Panc1 (cell line): Measurements from ENCODE around the gene CCHCR1. TPM values are rescaled to one million over a fixed set of nuclear protein-coding genes. Genes with fewer than 3 reads are reported as not detected.

Experiments used
- ATAC-seq: fragments of 200-7000 bp; cut with Tn5 transposase; 2 replicates; pipeline ENCODE4 v1.9.1; 2020; ENCODE audit warnings: mild to moderate bottlenecking, moderate library complexity
- BruUV-seq: library from RNA; stranded (reverse); fragments of 400-500 nt; replicated peaks from 2 replicates; lab custom pipeline; 2021; lab: Mats Ljungman, UMichigan
- CTCF ChIA-PET: fragments of 300-600 bp; sonication (Branson Sonifier 250); formaldehyde crosslinking; loops from one replicate; lab custom pipeline; 2022; ENCODE audit warnings: antibody characterized with exemption; lab: Charles Lee
- POLR2A ChIA-PET: fragments of 300-600 bp; sonication (Branson Sonifier 250); formaldehyde crosslinking; loops from one replicate; lab custom pipeline; 2022; ENCODE audit warnings: antibody characterized with exemption; lab: Charles Lee
- DNase-seq: peaks from one replicate; pipeline ENCODE4 v3.0.0-alpha.2; 2010; ENCODE audit warnings: low read depth, low spot score
- H3K27ac ChIP-seq: 2 replicates; pipeline ENCODE4 v1.5.1; 2011; ENCODE audit warnings: mild to moderate bottlenecking, low read length, inconsistent platforms
- H3K27me3 ChIP-seq: fragments of 200-500 bp; sonication (Bioruptor generic); 2 replicates; pipeline ENCODE4 v1.6.0; 2014; ENCODE audit warnings: low read length, inconsistent platforms; ENCODE audit not compliant: control insufficient read depth, insufficient read depth
- H3K36me3 ChIP-seq: fragments of 200-500 bp; sonication (Bioruptor generic); 2 replicates; pipeline ENCODE4 v1.5.1; 2014; ENCODE audit warnings: inconsistent platforms, mild to moderate bottlenecking, low read length, moderate library complexity; ENCODE audit not compliant: control insufficient read depth, insufficient read depth
- H3K4me1 ChIP-seq: 2 replicates; pipeline ENCODE4 v1.5.1; 2011; ENCODE audit warnings: inconsistent platforms, mild to moderate bottlenecking, low read length, moderate library complexity; ENCODE audit not compliant: control insufficient read depth, insufficient read depth
- H3K4me3 ChIP-seq, 2 experiments: 2 replicates each; pipeline ENCODE4 v1.5.1; 2011 to 2012; ENCODE audit warnings: low read depth in 2 of 2, low read length in 2 of 2, mild to moderate bottlenecking in 2 of 2, inconsistent platforms in 1 of 2, moderate library complexity in 1 of 2
- H3K9me3 ChIP-seq: fragments of 200-500 bp; sonication (Bioruptor generic); 2 replicates; pipeline ENCODE4 v1.5.1; 2014; ENCODE audit warnings: low read depth, mild to moderate bottlenecking, inconsistent platforms, low read length, moderate library complexity; ENCODE audit not compliant: control insufficient read depth, insufficient read depth
- CTCF ChIP-seq: fragments of 450-650 bp; IDR thresholded peaks from 2 replicates; pipeline ENCODE4 v1.5.1; 2017; ENCODE audit warnings: mild to moderate bottlenecking
- POLR2AphosphoS5 ChIP-seq: IDR thresholded peaks from 2 replicates; pipeline ENCODE4 v1.6.1; 2012; ENCODE audit warnings: mild to moderate bottlenecking, low read depth, low read length, moderate library complexity
- REST ChIP-seq, 2 experiments: IDR thresholded peaks; 2 replicates each; pipeline ENCODE4 v1.6.1; 2011 to 2012; ENCODE audit warnings: low read depth in 2 of 2, control low read depth in 1 of 2, low read length in 1 of 2, mild to moderate bottlenecking in 1 of 2, moderate library complexity in 1 of 2; ENCODE audit not compliant: insufficient read depth in 1 of 2
- SIN3A ChIP-seq: IDR thresholded peaks from 2 replicates; pipeline ENCODE4 v1.6.1; 2012; ENCODE audit warnings: low read depth, mild to moderate bottlenecking, low read length, moderate library complexity, borderline replicate concordance; ENCODE audit not compliant: insufficient read depth
- TCF7L2 ChIP-seq: IDR thresholded peaks from 2 replicates; pipeline ENCODE4 v1.6.1; 2011; ENCODE audit warnings: mild to moderate bottlenecking, low read depth, low read length, inconsistent platforms
- in situ Hi-C: cut with HindIII; loops from 2 replicates; pipeline ENCODE4 v1.10.0; 2016; ENCODE audit warnings: low sequenced_read_pairs, low pct_unique_long_range_greater_than_20kb
- intact Hi-C: fragments of 100-400 bp; cut with micrococcal nuclease; formaldehyde crosslinking; loops from one replicate; pipeline ENCODE4 v1.10.0; 2022; ENCODE audit not compliant: unreplicated experiment
- total RNA-seq: library from RNA; stranded (reverse); gene quantifications from one replicate; pipeline ENCODE4 v1.2.1, GENCODE V29; 2021; ENCODE audit not compliant: unreplicated experiment

Gene CCHCR1
- total RNA-seq, 1 experiment from 2014 or later, result 37.1 TPM

DNA sequence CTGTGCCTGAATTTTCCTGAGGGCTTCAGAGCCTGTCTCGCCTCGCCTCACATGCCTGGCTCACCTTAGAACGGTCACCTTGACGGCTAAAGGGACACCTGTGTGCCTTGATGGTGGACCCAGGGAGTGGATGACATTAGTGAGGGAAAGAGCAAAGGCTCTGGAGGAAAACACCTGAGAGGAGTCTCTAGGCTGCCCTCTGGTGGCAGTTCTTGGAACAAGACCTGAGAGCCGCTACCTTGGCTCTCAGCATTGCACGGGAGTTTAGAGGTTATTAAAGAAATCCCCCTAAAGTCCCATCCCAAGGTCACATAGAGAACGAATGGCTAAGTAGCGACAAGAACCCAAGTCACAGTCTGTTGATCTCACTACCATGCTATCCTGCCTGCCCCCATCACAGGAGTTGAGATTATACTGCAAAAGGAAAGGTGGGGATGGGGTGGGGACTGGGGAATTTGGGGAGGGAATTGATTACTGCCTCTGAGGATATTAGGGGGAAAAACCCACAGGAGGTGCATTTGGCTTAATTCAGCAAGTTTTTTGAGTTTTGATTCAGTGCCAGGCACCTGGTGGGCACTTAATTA, 29.4 kb downstream of the CCHCR1 start:
- TF ChIP-seq CTCF (peak; percentile 95), TCF7L2 (no peak), POLR2AphosphoS5 (no peak)
- intact Hi-C loops, result no loop called here
- CTCF ChIA-PET, result interaction anchor here (0.8 to 0.9 kb wide), 2 partner anchors 11 to 64 kb away, joined by 4 to 5 read pairs; no protein-coding TSS in a partner anchor
- BruUV-seq, result no TSS peak
- peak; percentile 65; the same call in 1 of the 2 replicates for ATAC-seq
- no peak overlapping the region for H3K27ac ChIP-seq
- no peak overlapping the region for H3K4me3 ChIP-seq
- peaks cover 9% of the 10 kb centered on the region for H3K4me1 ChIP-seq
- H3K9me3 ChIP-seq, result no peaks in the 10 kb centered on the region
- POLR2A ChIA-PET, result no interaction called here
- H3K36me3 ChIP-seq, result no peaks in the 10 kb centered on the region
- in situ Hi-C loops, result no loop called here
- H3K27me3 ChIP-seq, result peaks cover 2% of the 10 kb centered on the region; the same call in 1 of the 2 replicates
- DNase-seq, result no peak

GRCh38 chr6:31126396-31127175, 31.0 kb downstream of the CCHCR1 start:
- no TSS peak for BruUV-seq
- in situ Hi-C loops, result no loop called here
- Histone ChIP-seq H3K4me1 (peaks cover 20% of the 10 kb centered on the region), H3K9me3 (no peaks in the 10 kb centered on the region), H3K36me3 (no peaks in the 10 kb centered on the region), H3K4me3 (no peak overlapping the region), H3K27ac (no peak overlapping the region), H3K27me3 (peaks cover 2% of the 10 kb centered on the region; the same call in 1 of the 2 replicates)
- ATAC-seq (no peak), DNase-seq (no peak)
- ChIA-PET POLR2A (no interaction called here), CTCF (interaction anchor here (0.6 kb wide), 1 partner anchor 659 kb away, joined by 3 read pairs; no protein-coding TSS in a partner anchor)
- intact Hi-C loops, result no loop called here
- TF ChIP-seq POLR2AphosphoS5 (no peak), TCF7L2 (no peak), REST (IDR thresholded peaks at IDR 0.05; ENCODE audit: insufficient read depth in 1 of 2, low read depth in 2 of 2, low read length in 1 of 2) (no peak), CTCF (no peak), SIN3A (no peak)
